ENCODE data around the gene DYNLRB2.

DNA sequence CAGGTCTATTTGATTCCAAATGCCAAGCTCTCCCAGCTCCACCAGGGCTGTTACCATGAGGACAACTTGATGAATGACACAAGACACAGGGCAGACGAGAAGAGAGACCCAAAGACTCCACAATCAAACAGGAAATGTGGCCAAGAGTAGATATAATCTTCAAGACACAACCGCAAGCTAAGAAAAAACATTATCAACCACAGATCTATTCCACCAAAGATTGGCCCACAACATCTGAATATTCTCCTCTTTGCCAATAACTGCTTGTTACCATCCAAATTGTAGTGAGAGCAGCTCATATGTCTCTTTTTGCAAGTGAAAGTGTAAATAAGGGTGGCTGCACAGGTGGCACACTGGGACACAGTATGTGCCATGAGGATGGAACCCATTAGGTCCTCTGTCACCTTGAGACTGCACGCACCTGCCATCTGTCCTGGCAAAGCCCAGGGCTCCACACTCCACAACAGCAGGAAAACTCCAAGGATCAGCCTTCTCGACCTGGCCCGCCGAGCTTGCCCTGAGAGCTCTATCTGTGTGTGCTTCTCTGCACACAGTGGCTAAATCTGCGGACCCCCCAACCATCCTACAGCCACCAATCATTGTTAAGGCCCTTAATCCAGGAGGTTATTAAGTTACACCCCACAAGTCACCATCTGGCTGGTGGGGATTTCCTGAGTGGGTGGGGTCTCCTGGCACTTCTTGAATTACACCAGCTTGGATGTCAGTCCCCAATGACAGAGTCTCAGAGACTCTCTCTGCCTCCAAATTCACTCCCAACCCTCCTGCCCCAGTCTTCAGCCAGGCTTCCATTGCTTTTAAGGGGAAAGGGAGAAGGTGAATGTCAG, 50.5 kb downstream of the DYNLRB2 start:
- TF ChIP-seq, protein P1, sequence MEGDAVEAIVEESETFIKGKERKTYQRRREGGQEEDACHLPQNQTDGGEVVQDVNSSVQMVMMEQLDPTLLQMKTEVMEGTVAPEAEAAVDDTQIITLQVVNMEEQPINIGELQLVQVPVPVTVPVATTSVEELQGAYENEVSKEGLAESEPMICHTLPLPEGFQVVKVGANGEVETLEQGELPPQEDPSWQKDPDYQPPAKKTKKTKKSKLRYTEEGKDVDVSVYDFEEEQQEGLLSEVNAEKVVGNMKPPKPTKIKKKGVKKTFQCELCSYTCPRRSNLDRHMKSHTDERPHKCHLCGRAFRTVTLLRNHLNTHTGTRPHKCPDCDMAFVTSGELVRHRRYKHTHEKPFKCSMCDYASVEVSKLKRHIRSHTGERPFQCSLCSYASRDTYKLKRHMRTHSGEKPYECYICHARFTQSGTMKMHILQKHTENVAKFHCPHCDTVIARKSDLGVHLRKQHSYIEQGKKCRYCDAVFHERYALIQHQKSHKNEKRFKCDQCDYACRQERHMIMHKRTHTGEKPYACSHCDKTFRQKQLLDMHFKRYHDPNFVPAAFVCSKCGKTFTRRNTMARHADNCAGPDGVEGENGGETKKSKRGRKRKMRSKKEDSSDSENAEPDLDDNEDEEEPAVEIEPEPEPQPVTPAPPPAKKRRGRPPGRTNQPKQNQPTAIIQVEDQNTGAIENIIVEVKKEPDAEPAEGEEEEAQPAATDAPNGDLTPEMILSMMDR (conservative IDR thresholded peaks at IDR 0.05; ENCODE audit: low read length), result no peak
- no peak for TF ChIP-seq EZH2phosphoT487 (IDR thresholded peaks at IDR 0.05; ENCODE audit: borderline replicate concordance, low read depth, low read length)

Data from OCI-LY7 (cell line).